K562 (cell line): ENCODE measurements around the gene POLR1C. TPM values are rescaled to one million over a fixed set of nuclear protein-coding genes. Genes with fewer than 3 reads are reported as not detected.

Experiments used
- ATAC-seq: fragments of 200-7000 bp; cut with Tn5 transposase; 3 replicates; pipeline ENCODE4 v1.9.1; 2020; ENCODE audit warnings: moderate library complexity
- BruUV-seq: library from RNA; stranded (reverse); fragments of 400-500 nt; replicated peaks from 2 replicates; lab custom pipeline; 2021; lab: Mats Ljungman, UMichigan
- CTCF ChIA-PET: fragments of 300-600 bp; formaldehyde crosslinking; extraction: SDS; loops from one replicate; lab custom pipeline; 2021; ENCODE audit warnings: low intra/inter-chr PET ratio; lab: Yijun Ruan, JAX
- POLR2A ChIA-PET: fragments of 300-600, 350-650 bp; sonication (Branson Sonifier 250); formaldehyde crosslinking; extraction: SDS; loops from one replicate; lab custom pipeline; 2021; ENCODE audit warnings: antibody characterized with exemption, inconsistent platforms; lab: Yijun Ruan, JAX
- DNase-seq, 4 experiments: peaks; one replicate each; pipeline versions ENCODE4 v3.0.0 to v3.0.0-alpha.2; 2011 to 2018; ENCODE audit warnings: low spot score in 3 of 4, mixed read lengths in 3 of 4; ENCODE audit errors: extremely low read depth in 1 of 4
- FAIRE-seq: peaks from 2 replicates; lab custom pipeline; 2011; peaks lifted over from hg19 to GRCh38; lab: Jason Lieb, UNC
- H2AFZ ChIP-seq: 2 replicates; pipeline ENCODE4 v1.6.0; 2011; ENCODE audit warnings: low read depth, low read length, control low read depth, inconsistent platforms
- H3K27ac ChIP-seq: fragments of 200-600 bp; 3 replicates; pipeline ENCODE4 v1.8.0; 2011; ENCODE audit warnings: low read depth, mild to moderate bottlenecking, control low read depth, inconsistent platforms, low read length, moderate library complexity, mixed read lengths; ENCODE audit errors: extremely low read depth
- H3K27me3 ChIP-seq, 2 experiments: fragments of 300-600 bp in 1 of 2; 2 replicates in 1 of 2; 3 replicates in 1 of 2; pipeline versions ENCODE4 v1.6.0 to v1.8.0; 2011; ENCODE audit warnings: inconsistent platforms in 2 of 2, low read length in 2 of 2, mild to moderate bottlenecking in 1 of 2, mixed read lengths in 1 of 2, moderate library complexity in 1 of 2; ENCODE audit not compliant: control insufficient read depth in 2 of 2, insufficient read depth in 2 of 2
- H3K36me3 ChIP-seq: fragments of 300-600 bp; 3 replicates; pipeline ENCODE4 v1.8.0; 2011; ENCODE audit warnings: mild to moderate bottlenecking, low read length, inconsistent platforms; ENCODE audit not compliant: control insufficient read depth, insufficient read depth
- H3K4me1 ChIP-seq, 2 experiments: fragments of 200-600 bp in 1 of 2; replicated peaks in 1 of 2; 2 replicates in 1 of 2; 3 replicates in 1 of 2; pipeline versions ENCODE4 v1.5.1 to v1.8.0; 2011; ENCODE audit warnings: inconsistent platforms in 2 of 2, low read length in 2 of 2, mild to moderate bottlenecking in 1 of 2, mixed read lengths in 1 of 2, moderate library complexity in 1 of 2; ENCODE audit not compliant: control insufficient read depth in 2 of 2, insufficient read depth in 2 of 2
- H3K4me2 ChIP-seq: 2 replicates; pipeline ENCODE4 v1.6.1; 2011; ENCODE audit warnings: low read length, control low read depth, inconsistent platforms, mixed read lengths; ENCODE audit not compliant: insufficient read depth
- H3K4me3 ChIP-seq: fragments of 200-600 bp; sonication (generic), shearing (Covaris generic); 2 replicates; pipeline ENCODE4 v1.5.1; 2016; ENCODE audit warnings: control low read depth, inconsistent platforms
- H3K79me2 ChIP-seq: fragments of 200-600 bp; 3 replicates; pipeline ENCODE4 v1.8.0; 2011; ENCODE audit warnings: low read length, inconsistent platforms; ENCODE audit not compliant: control insufficient read depth, insufficient read depth
- H3K9ac ChIP-seq, 2 experiments: 2 replicates each; pipeline versions ENCODE4 v1.6.0 to v1.6.1; 2011; ENCODE audit warnings: low read depth in 2 of 2, low read length in 2 of 2, control low read depth in 1 of 2, inconsistent platforms in 1 of 2, mild to moderate bottlenecking in 1 of 2, mixed read lengths in 1 of 2; ENCODE audit not compliant: insufficient read depth in 1 of 2
- H3K9me1 ChIP-seq: one replicate; pipeline ENCODE4 v1.6.0; 2011; ENCODE audit warnings: inconsistent platforms, mild to moderate bottlenecking, low read length, moderate library complexity; ENCODE audit not compliant: control insufficient read depth, insufficient read depth
- H3K9me3 ChIP-seq: replicated peaks from 2 replicates; pipeline ENCODE4 v1.5.1; 2011; ENCODE audit warnings: low read depth, low read length, inconsistent platforms; ENCODE audit not compliant: control insufficient read depth, insufficient read depth
- H4K20me1 ChIP-seq: replicated peaks from 2 replicates; pipeline ENCODE4 v1.6.1; 2011; ENCODE audit warnings: low read length, inconsistent platforms, mixed read lengths; ENCODE audit not compliant: control insufficient read depth, insufficient read depth
- CC2D1A ChIP-seq: fragments of 450-650 bp; IDR thresholded peaks from 2 replicates; pipeline ENCODE4 v1.6.1; 2017; ENCODE audit warnings: mild to moderate bottlenecking
- ETV1 ChIP-seq: fragments of 450-650 bp; conservative IDR thresholded peaks from 2 replicates; pipeline ENCODE4 v1.6.1; 2016; ENCODE audit warnings: missing genetic modification characterization, control low read depth, low read depth, missing compliant biosample characterization
- NBN ChIP-seq: fragments of 450-650 bp; IDR thresholded peaks from 2 replicates; pipeline ENCODE4 v1.6.1; 2016; ENCODE audit warnings: low read depth, mild to moderate bottlenecking
- ZNF589 ChIP-seq: fragments of 200-800 bp; sonication (Bioruptor generic); IDR thresholded peaks from 2 replicates; pipeline ENCODE4 v1.6.1; 2016; ENCODE audit warnings: low read depth, missing genetic modification characterization, missing compliant biosample characterization
- WGBS: fragments of 100-300 bp; shearing (Covaris generic); methylation state at CpG from one replicate; pipeline ENCODE4 v1.1.6; 2016; ENCODE audit warnings: low coverage, mixed read lengths; ENCODE audit not compliant: insufficient coverage; ENCODE audit errors: missing lambda C conversion rate; 5-methylcytosine and 5-hydroxymethylcytosine counted together
- in situ Hi-C: fragments of 300-500 bp; cut with MboI; formaldehyde crosslinking; loops from 4 replicates; pipeline ENCODE4 v1.15.0; 2018; ENCODE audit warnings: inconsistent platforms, mixed read lengths
- intact Hi-C: fragments of 100-400 bp; cut with micrococcal nuclease; formaldehyde crosslinking; loops from 2 replicates; pipeline ENCODE4 v1.14.2; 2022
- polyA plus RNA-seq, 8 experiments: library from polyadenylated mRNA; depleted of rRNA in 4 of 8; stranded (reverse) in 5 of 8; unstranded in 3 of 8; fragments of >200 nt; fragmentation: Nextera tagmentation in 2 of 8; fragmentation: Illumina TruSeq in 1 of 8; extraction: Ambion mirVana in 2 of 8; extraction: Trizol in 1 of 8; gene quantifications; 2 replicates each; pipeline versions ENCODE4 v1.2.1 to v1.2.3, GENCODE V29; 2011 to 2014; ENCODE audit warnings: inconsistent platforms in 1 of 8, missing spikeins in 1 of 8
- total RNA-seq, 7 experiments: library from RNA; depleted of rRNA in 6 of 7; stranded (reverse); fragments of >200 nt in 6 of 7; fragmentation: Illumina TruSeq in 2 of 7; extraction: Trizol in 2 of 7; gene quantifications; 2 replicates each; pipeline versions ENCODE4 v1.2.1 to v1.2.3, GENCODE V29; 2011 to 2021; ENCODE audit warnings: low replicate concordance in 1 of 7

The POLR1C gene
- total and polyA plus RNA-seq, 9 of the 15 experiments (the other 6 are each of a cell fraction or from before 2014, with no cell fraction given), result 83.5 to 429 (median 120) TPM

- no TSS peak for BruUV-seq
- H3K9me1 ChIP-seq, result peaks cover 4% of the 10 kb centered on the region
- no peaks in the 10 kb centered on the region for H3K79me2 ChIP-seq
- peaks cover 0 to 6% of the 10 kb centered on the region in 2 experiments; a peak in 2 of 5 replicates for H3K27me3 ChIP-seq
- no peak overlapping the region for H3K9ac ChIP-seq
- FAIRE-seq (peak; percentile 26), DNase-seq (no peak), ATAC-seq (no peak)
- in situ Hi-C loops, result no loop called here
- peaks cover 12% of the 10 kb centered on the region; the same call in 1 of the 2 replicates for H4K20me1 ChIP-seq
- H2AFZ ChIP-seq, result no peak overlapping the region
- peaks cover 10 to 45% of the 10 kb centered on the region in 2 experiments; a peak in 4 of 5 replicates for H3K4me1 ChIP-seq
- H3K9me3 ChIP-seq, result no peaks in the 10 kb centered on the region
- 65% methylated on average over 3 of the region's 3 CpGs for WGBS
- H3K4me3 ChIP-seq, result no peak overlapping the region
- TF ChIP-seq ZNF589 (CRISPR knock-in tag) (no peak), NBN (no peak), ETV1 (tag) (no peak), CC2D1A (no peak)
- TF ChIP-seq, all 486 proteins: peak for 0
- Histone ChIP-seq H3K4me2 (no peak overlapping the region), H3K27ac (no peak overlapping the region), H3K36me3 (peaks cover 51% of the 10 kb centered on the region; the same call in 2 of the 3 replicates)
- intact Hi-C loops, result loop anchor here (1.0 to 2.0 kb wide), 3 partner anchors 51 to 605 kb away; partner anchors contain the start of gene DLK2
- POLR2A ChIA-PET, result interaction anchor here (0.7 to 6.2 kb wide), 9 partner anchors 9 to 243 kb away, joined by 3 to 54 read pairs (median 4); partner anchors contain the start of genes POLR1C and YIPF3
- CTCF ChIA-PET, result interaction anchor here (1.0 to 1.7 kb wide), 4 partner anchors 51 to 255 kb away, joined by 3 to 6 read pairs (median 4); partner anchors contain the start of gene DLK2
These were observed 10.7 kb upstream of the POLR1C start for GRCh38 chr6:43506171-43506570.
